K562 (cell line): ENCODE results near the gene SOBP. TPM values are rescaled to one million over a fixed set of nuclear protein-coding genes. Genes with fewer than 3 reads are reported as not detected.
"Not testable (repeated sequence)": the region's sequence is repeated elsewhere in the genome, so short reads cannot be mapped to it uniquely, and the experiment has no call there.

Experiments used
- ATAC-seq: fragments of 200-7000 bp; cut with Tn5 transposase; 3 replicates; pipeline ENCODE4 v1.9.1; 2020; ENCODE audit warnings: moderate library complexity
- BruUV-seq: library from RNA; stranded (reverse); fragments of 400-500 nt; replicated peaks from 2 replicates; lab custom pipeline; 2021; lab: Mats Ljungman, UMichigan
- CTCF ChIA-PET: fragments of 300-600 bp; formaldehyde crosslinking; extraction: SDS; loops from one replicate; lab custom pipeline; 2021; ENCODE audit warnings: low intra/inter-chr PET ratio; lab: Yijun Ruan, JAX
- POLR2A ChIA-PET: fragments of 300-600, 350-650 bp; sonication (Branson Sonifier 250); formaldehyde crosslinking; extraction: SDS; loops from one replicate; lab custom pipeline; 2021; ENCODE audit warnings: antibody characterized with exemption, inconsistent platforms; lab: Yijun Ruan, JAX
- DNase-seq, 4 experiments: peaks; one replicate each; pipeline versions ENCODE4 v3.0.0 to v3.0.0-alpha.2; 2011 to 2018; ENCODE audit warnings: low spot score in 3 of 4, mixed read lengths in 3 of 4; ENCODE audit errors: extremely low read depth in 1 of 4
- FAIRE-seq: peaks from 2 replicates; lab custom pipeline; 2011; peaks lifted over from hg19 to GRCh38; lab: Jason Lieb, UNC
- H2AFZ ChIP-seq: 2 replicates; pipeline ENCODE4 v1.6.0; 2011; ENCODE audit warnings: low read depth, low read length, control low read depth, inconsistent platforms
- H3K27ac ChIP-seq: fragments of 200-600 bp; 3 replicates; pipeline ENCODE4 v1.8.0; 2011; ENCODE audit warnings: low read depth, mild to moderate bottlenecking, control low read depth, inconsistent platforms, low read length, moderate library complexity, mixed read lengths; ENCODE audit errors: extremely low read depth
- H3K27me3 ChIP-seq, 2 experiments: fragments of 300-600 bp in 1 of 2; 2 replicates in 1 of 2; 3 replicates in 1 of 2; pipeline versions ENCODE4 v1.6.0 to v1.8.0; 2011; ENCODE audit warnings: inconsistent platforms in 2 of 2, low read length in 2 of 2, mild to moderate bottlenecking in 1 of 2, mixed read lengths in 1 of 2, moderate library complexity in 1 of 2; ENCODE audit not compliant: control insufficient read depth in 2 of 2, insufficient read depth in 2 of 2
- H3K36me3 ChIP-seq: fragments of 300-600 bp; 3 replicates; pipeline ENCODE4 v1.8.0; 2011; ENCODE audit warnings: mild to moderate bottlenecking, low read length, inconsistent platforms; ENCODE audit not compliant: control insufficient read depth, insufficient read depth
- H3K4me1 ChIP-seq, 2 experiments: fragments of 200-600 bp in 1 of 2; replicated peaks in 1 of 2; 2 replicates in 1 of 2; 3 replicates in 1 of 2; pipeline versions ENCODE4 v1.5.1 to v1.8.0; 2011; ENCODE audit warnings: inconsistent platforms in 2 of 2, low read length in 2 of 2, mild to moderate bottlenecking in 1 of 2, mixed read lengths in 1 of 2, moderate library complexity in 1 of 2; ENCODE audit not compliant: control insufficient read depth in 2 of 2, insufficient read depth in 2 of 2
- H3K4me2 ChIP-seq: 2 replicates; pipeline ENCODE4 v1.6.1; 2011; ENCODE audit warnings: low read length, control low read depth, inconsistent platforms, mixed read lengths; ENCODE audit not compliant: insufficient read depth
- H3K4me3 ChIP-seq: fragments of 200-600 bp; sonication (generic), shearing (Covaris generic); 2 replicates; pipeline ENCODE4 v1.5.1; 2016; ENCODE audit warnings: control low read depth, inconsistent platforms
- H3K79me2 ChIP-seq: fragments of 200-600 bp; 3 replicates; pipeline ENCODE4 v1.8.0; 2011; ENCODE audit warnings: low read length, inconsistent platforms; ENCODE audit not compliant: control insufficient read depth, insufficient read depth
- H3K9ac ChIP-seq, 2 experiments: 2 replicates each; pipeline versions ENCODE4 v1.6.0 to v1.6.1; 2011; ENCODE audit warnings: low read depth in 2 of 2, low read length in 2 of 2, control low read depth in 1 of 2, inconsistent platforms in 1 of 2, mild to moderate bottlenecking in 1 of 2, mixed read lengths in 1 of 2; ENCODE audit not compliant: insufficient read depth in 1 of 2
- H3K9me1 ChIP-seq: one replicate; pipeline ENCODE4 v1.6.0; 2011; ENCODE audit warnings: inconsistent platforms, mild to moderate bottlenecking, low read length, moderate library complexity; ENCODE audit not compliant: control insufficient read depth, insufficient read depth
- H3K9me3 ChIP-seq: replicated peaks from 2 replicates; pipeline ENCODE4 v1.5.1; 2011; ENCODE audit warnings: low read depth, low read length, inconsistent platforms; ENCODE audit not compliant: control insufficient read depth, insufficient read depth
- H4K20me1 ChIP-seq: replicated peaks from 2 replicates; pipeline ENCODE4 v1.6.1; 2011; ENCODE audit warnings: low read length, inconsistent platforms, mixed read lengths; ENCODE audit not compliant: control insufficient read depth, insufficient read depth
- MYC ChIP-seq, 2 experiments: fragments of 250-450 bp in 1 of 2; sonication (Bioruptor Pico) in 1 of 2; IDR thresholded peaks; 2 replicates each; pipeline versions ENCODE4 v1.5.1 to v1.6.1; 2012 to 2021; ENCODE audit warnings: low read depth in 2 of 2, borderline replicate concordance in 1 of 2, improper control_type of control experiment in 1 of 2, low read length in 1 of 2, mild to moderate bottlenecking in 1 of 2, moderate library complexity in 1 of 2
- TEAD1 ChIP-seq, 2 experiments: fragments of 450-650 bp in 1 of 2; sonication (generic) in 1 of 2; formaldehyde crosslinking; IDR thresholded peaks; 2 replicates each; pipeline versions ENCODE4 v1.4.0 to v1.8.0; 2020 to 2022; ENCODE audit warnings: mild to moderate bottlenecking in 2 of 2, missing genetic modification reagents in 1 of 2
- TSHZ1 ChIP-seq: fragments of 250-450 bp; sonication (Bioruptor Pico); IDR thresholded peaks from 2 replicates; pipeline ENCODE4 v1.4.0; 2020; ENCODE audit warnings: mild to moderate bottlenecking, moderate library complexity
- ZNF217 ChIP-seq: sonication (generic); formaldehyde crosslinking; IDR thresholded peaks from 2 replicates; pipeline ENCODE4 v1.8.0; 2022; ENCODE audit warnings: mild to moderate bottlenecking, missing genetic modification reagents
- WGBS: fragments of 100-300 bp; shearing (Covaris generic); methylation state at CpG from one replicate; pipeline ENCODE4 v1.1.6; 2016; ENCODE audit warnings: low coverage, mixed read lengths; ENCODE audit not compliant: insufficient coverage; ENCODE audit errors: missing lambda C conversion rate; 5-methylcytosine and 5-hydroxymethylcytosine counted together
- in situ Hi-C: fragments of 300-500 bp; cut with MboI; formaldehyde crosslinking; loops from 4 replicates; pipeline ENCODE4 v1.15.0; 2018; ENCODE audit warnings: inconsistent platforms, mixed read lengths
- intact Hi-C: fragments of 100-400 bp; cut with micrococcal nuclease; formaldehyde crosslinking; loops from 2 replicates; pipeline ENCODE4 v1.14.2; 2022
- polyA plus RNA-seq, 8 experiments: library from polyadenylated mRNA; depleted of rRNA in 4 of 8; stranded (reverse) in 5 of 8; unstranded in 3 of 8; fragments of >200 nt; fragmentation: Nextera tagmentation in 2 of 8; fragmentation: Illumina TruSeq in 1 of 8; extraction: Ambion mirVana in 2 of 8; extraction: Trizol in 1 of 8; gene quantifications; 2 replicates each; pipeline versions ENCODE4 v1.2.1 to v1.2.3, GENCODE V29; 2011 to 2014; ENCODE audit warnings: inconsistent platforms in 1 of 8, missing spikeins in 1 of 8
- total RNA-seq, 7 experiments: library from RNA; depleted of rRNA in 6 of 7; stranded (reverse); fragments of >200 nt in 6 of 7; fragmentation: Illumina TruSeq in 2 of 7; extraction: Trizol in 2 of 7; gene quantifications; 2 replicates each; pipeline versions ENCODE4 v1.2.1 to v1.2.3, GENCODE V29; 2011 to 2021; ENCODE audit warnings: low replicate concordance in 1 of 7

SOBP gene
- total and polyA plus RNA-seq, 9 of the 15 experiments (the other 6 are each of a cell fraction or from before 2014, with no cell fraction given): 0.16 TPM; not detected in 8

- no peak for TF ChIP-seq TSHZ1 (CRISPR knock-in tag)
- TF ChIP-seq ZNF217 (CRISPR knock-in tag): no peak
- no peak for TF ChIP-seq TEAD1 (CRISPR knock-in tag; IDR thresholded peaks at IDR 0.05)
- no peak for TF ChIP-seq MYC (IDR thresholded peaks at IDR 0.05; ENCODE audit: low read depth, low read length)
- no peak for TF ChIP-seq MYC (CRISPR knock-in tag; IDR thresholded peaks at IDR 0.05; ENCODE audit: borderline replicate concordance, low read depth)
Observed at GRCh38 chr6:107517274-107517673, 27.4 kb downstream of the SOBP start (continued).

- H3K27ac ChIP-seq, H3K36me3 ChIP-seq, H3K4me2 ChIP-seq, intact Hi-C loops, BruUV-seq, H3K9ac ChIP-seq, H3K9me3 ChIP-seq, ATAC-seq, H3K4me3 ChIP-seq, FAIRE-seq, H3K9me1 ChIP-seq, H3K79me2 ChIP-seq, CTCF ChIA-PET, H4K20me1 ChIP-seq, H3K4me1 ChIP-seq, DNase-seq, H2AFZ ChIP-seq, in situ Hi-C loops: not testable (repeated sequence)
- WGBS: 2% methylated on average over 5 of the region's 5 CpGs
- peaks cover 5 to 10% of the 10 kb centered on the region in 2 experiments; a peak in 1 of 5 replicates for H3K27me3 ChIP-seq
- POLR2A ChIA-PET: interaction anchor here (1.0 kb wide), 1 partner anchor 289 kb away, joined by 3 read pairs; no protein-coding TSS in a partner anchor
Observed at GRCh38 chr6:107519224-107519623, 29.3 kb downstream of the SOBP start.

GRCh38 chr6:107520706-107521105 is 30.8 kb downstream of the SOBP start:
- H3K36me3 ChIP-seq, in situ Hi-C loops, DNase-seq, H3K27ac ChIP-seq, H2AFZ ChIP-seq, FAIRE-seq, H3K4me1 ChIP-seq, BruUV-seq, ATAC-seq, H3K4me2 ChIP-seq, H3K4me3 ChIP-seq, H3K9ac ChIP-seq, H3K9me1 ChIP-seq, H4K20me1 ChIP-seq, H3K9me3 ChIP-seq, intact Hi-C loops, CTCF ChIA-PET, H3K79me2 ChIP-seq, POLR2A ChIA-PET: not testable (repeated sequence)
- 0% methylated on average over 1 of the region's 2 CpGs for WGBS
- peaks cover 5 to 15% of the 10 kb centered on the region in 2 experiments; a peak in 2 of 5 replicates for H3K27me3 ChIP-seq
